ENCODE results near the gene LAMB1.

DNA sequence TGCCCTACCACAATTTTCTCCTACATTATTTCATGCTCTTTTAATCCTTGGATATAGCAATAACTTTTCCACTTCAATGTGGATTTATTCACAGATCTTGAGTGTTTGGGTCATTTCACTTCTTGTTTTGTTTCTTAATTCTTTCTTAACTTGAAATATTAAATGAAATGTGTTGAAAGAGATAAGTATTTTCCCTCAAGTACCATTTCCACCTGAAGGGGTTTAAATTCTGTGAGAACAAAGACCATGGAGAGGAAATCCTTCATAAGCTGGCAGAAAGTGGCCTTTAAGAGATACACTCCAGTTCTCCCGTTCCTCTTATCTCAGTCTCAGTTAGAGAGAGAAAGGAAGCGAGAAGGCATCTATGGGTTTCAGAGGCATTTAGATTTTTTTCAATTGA lies 126.0 kb downstream of the LAMB1 start:
- TF ChIP-seq, protein P1, sequence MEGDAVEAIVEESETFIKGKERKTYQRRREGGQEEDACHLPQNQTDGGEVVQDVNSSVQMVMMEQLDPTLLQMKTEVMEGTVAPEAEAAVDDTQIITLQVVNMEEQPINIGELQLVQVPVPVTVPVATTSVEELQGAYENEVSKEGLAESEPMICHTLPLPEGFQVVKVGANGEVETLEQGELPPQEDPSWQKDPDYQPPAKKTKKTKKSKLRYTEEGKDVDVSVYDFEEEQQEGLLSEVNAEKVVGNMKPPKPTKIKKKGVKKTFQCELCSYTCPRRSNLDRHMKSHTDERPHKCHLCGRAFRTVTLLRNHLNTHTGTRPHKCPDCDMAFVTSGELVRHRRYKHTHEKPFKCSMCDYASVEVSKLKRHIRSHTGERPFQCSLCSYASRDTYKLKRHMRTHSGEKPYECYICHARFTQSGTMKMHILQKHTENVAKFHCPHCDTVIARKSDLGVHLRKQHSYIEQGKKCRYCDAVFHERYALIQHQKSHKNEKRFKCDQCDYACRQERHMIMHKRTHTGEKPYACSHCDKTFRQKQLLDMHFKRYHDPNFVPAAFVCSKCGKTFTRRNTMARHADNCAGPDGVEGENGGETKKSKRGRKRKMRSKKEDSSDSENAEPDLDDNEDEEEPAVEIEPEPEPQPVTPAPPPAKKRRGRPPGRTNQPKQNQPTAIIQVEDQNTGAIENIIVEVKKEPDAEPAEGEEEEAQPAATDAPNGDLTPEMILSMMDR (IDR thresholded peaks at IDR 0.05) = no peak
- TF ChIP-seq NFYB (CRISPR knock-in tag; conservative IDR thresholded peaks at IDR 0.05; ENCODE audit: low read depth) (no peak), NFE2L1 (CRISPR knock-in tag; IDR thresholded peaks at IDR 0.05) (no peak), NR1H2 (CRISPR knock-in tag; IDR thresholded peaks at IDR 0.05) (no peak), CREM (CRISPR knock-in tag; IDR thresholded peaks at IDR 0.05) (no peak)
- TF ChIP-seq, protein P2, sequence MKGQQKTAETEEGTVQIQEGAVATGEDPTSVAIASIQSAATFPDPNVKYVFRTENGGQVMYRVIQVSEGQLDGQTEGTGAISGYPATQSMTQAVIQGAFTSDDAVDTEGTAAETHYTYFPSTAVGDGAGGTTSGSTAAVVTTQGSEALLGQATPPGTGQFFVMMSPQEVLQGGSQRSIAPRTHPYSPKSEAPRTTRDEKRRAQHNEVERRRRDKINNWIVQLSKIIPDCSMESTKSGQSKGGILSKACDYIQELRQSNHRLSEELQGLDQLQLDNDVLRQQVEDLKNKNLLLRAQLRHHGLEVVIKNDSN (CRISPR knock-in tag; IDR thresholded peaks at IDR 0.05) = no peak
